Stimulated activated naive CD4-positive, alpha-beta T cell (primary cell): ENCODE data around the gene CLIC1.
A peak's percentile ranks its signal among the peaks of the same experiment; 100 is the strongest.

Source experiments
- DNase-seq, 6 experiments: peaks; one replicate each; lab custom pipeline; 2025; lab: John Stamatoyannopoulos, UW

CLIC1 gene

GRCh38 chr6:31701666-31702404 lies 34.5 kb downstream of the CLIC1 start:
- no peak for DNase-seq

DNA sequence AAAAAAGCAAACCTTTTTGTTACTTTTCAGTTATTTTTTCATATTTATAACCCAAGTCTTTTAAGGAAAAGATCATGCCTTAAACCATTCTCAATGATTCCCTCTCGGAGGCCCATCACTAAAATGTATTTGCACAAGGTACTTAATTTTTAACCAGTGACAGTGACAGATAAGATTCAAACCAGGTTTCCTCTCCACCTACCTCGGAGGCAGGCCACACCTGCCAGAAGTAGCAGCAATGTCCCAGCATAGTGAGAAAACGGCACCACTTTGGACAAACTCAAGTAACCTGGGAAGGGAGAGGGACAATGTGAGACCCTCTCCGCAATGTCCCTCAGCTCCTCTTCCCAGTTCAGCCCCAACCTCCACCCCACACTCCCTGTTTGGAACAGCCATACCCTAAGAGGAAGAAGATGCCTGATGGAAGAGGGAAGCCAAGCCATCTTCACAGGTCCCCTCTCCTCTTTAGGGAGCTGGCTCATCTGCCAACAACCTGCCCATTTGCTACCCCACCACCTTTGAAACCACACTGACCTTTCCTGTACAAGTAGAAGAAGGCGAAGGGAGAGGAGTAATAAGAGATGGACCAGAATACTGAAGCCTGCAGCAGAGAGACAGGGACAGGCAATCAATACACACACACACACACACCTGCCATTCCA lies 35.5 kb downstream of the CLIC1 start:
- no peak for DNase-seq

DNA sequence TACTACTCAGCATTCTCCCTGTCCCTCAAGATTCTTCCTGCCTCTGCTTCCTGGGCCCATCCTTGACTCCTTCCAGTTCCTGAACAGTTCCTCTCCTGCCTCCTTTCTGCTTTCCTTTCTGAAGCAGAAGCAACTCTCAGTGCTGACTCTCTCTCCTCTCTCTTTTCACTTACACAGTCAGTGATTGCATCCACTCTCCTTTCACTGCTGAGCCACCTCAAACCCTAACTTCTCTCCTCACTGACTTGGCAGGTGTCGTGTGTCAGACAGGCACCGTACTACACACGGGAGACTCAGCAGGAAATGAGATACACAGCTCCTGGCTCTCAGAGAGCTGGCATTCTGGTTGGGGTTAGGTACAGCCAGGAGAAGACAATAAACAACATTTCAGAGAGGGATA lies 38.8 kb downstream of the CLIC1 start:
- no peak for DNase-seq

GRCh38 chr6:31693535-31693934 lies 42.8 kb downstream of the CLIC1 start:
- no peak for DNase-seq

GRCh38 chr6:31692886-31693285 lies 43.4 kb downstream of the CLIC1 start:
- DNase-seq: no peak

GRCh38 chr6:31692353-31692752 lies 44.0 kb downstream of the CLIC1 start:
- DNase-seq: no peak

GRCh38 chr6:31691564-31692108 lies 44.7 kb downstream of the CLIC1 start:
- DNase-seq: no peak

- DNase-seq: no peak
Measured at GRCh38 chr6:31691078-31691463, 45.3 kb downstream of the CLIC1 start.

GRCh38 chr6:31690231-31691077 lies 45.9 kb downstream of the CLIC1 start:
- no peak for DNase-seq

DNA sequence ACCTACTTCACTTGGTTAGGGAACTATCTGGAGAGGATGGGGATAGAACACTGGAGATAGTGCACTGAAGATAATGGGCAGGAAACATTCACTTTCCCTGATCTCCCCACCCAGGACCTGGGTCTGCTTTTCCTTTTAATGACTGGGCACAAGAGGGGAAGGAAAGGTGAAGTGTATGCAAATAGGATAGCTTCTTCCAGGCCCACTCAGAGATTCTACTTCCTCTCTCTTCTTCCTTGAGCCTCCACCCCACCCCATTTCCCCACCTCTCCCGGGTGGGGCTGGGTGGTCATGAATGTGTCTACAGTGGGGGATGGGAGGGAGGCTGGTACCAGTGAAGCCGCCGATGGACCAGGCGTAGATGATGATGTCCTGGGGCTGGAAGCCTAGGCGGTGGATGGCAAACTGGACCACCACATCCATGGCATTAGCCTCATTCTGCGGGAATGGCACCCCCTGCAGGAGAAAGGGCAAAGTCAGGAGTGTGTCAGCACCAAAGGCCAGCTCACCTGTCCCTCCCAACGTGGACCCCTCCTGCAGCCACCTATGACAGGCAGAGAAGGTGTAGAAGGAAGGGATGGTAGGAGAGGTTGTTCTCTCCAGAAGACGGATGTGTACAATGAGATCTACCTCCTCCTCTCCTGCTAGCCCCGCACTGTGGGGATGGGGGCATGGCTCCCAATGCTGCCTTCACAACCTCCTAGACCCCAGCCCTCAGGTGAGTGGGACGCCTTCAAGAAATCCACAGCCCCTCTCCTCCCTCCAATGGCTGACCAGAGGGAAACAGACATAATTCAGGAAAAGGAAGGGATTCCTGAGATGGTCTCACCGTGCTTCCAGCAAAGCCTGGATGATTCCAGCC lies 46.9 kb downstream of the CLIC1 start:
- peak in 1 of 6 experiments; percentile 4 for DNase-seq

DNA sequence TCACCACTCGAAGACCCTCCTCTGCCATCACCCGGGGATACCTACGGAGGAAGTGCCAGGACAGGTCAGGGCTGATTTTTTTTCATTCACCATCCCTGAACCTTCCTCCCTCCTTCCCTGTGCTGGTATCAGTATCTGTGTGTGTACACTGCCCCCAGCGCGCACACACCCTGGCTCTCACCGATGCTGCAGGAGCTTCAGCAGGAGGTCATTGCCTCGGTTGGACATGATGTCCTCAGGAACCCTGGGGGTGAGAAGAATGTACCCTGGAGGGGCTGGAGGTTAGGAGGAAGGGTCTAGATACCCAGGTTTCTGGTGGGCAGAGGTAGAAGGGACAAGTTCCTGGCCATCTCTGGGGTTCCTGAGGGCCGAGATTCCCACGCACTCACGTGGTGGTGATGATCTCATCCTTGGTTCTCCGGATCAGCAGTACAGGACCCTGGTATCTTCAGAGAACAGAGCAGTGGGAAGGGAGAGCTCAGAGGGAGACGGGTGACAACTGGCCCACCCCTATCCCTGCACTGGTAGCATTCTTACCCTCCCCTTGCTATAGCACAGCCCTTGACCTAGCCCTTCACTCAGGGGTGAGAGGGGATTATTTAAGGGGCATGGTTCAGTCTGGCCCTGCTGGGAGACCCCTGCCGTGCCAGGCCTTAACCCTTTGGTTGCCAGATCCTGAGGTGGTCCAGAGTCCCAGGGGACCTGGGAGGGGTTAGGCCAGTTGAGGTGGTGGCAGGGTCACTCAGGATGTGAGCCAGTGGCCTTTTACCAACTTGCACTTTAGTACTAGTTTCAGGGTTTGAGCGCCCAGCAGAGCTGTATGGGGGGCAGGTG lies 48.3 kb downstream of the CLIC1 start:
- no peak for DNase-seq

DNA sequence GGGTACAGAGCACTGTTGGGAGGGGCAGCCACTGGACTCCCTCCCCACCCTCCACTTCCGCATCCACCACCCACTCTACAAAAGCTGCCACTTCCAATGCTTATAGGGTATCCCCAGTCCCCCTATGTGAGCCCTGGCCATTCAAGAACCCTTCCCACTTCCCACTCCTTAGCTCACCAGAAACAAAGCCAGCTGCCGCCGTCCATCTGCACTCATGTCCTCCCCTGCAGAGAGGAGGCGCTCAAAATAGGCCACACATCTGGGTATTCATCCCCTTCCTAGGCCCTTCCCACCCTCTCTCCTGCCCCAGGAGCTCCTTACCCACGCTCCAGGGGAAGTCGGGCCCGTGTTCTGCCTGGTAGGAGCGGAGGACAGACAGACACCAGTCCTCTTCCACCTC lies 49.0 kb downstream of the CLIC1 start:
- DNase-seq: no peak

GRCh38 chr6:31686483-31686882 lies 49.8 kb downstream of the CLIC1 start:
- DNase-seq: no peak

- no peak for DNase-seq
Measured at GRCh38 chr6:31683591-31683990, 52.7 kb downstream of the CLIC1 start.

DNA sequence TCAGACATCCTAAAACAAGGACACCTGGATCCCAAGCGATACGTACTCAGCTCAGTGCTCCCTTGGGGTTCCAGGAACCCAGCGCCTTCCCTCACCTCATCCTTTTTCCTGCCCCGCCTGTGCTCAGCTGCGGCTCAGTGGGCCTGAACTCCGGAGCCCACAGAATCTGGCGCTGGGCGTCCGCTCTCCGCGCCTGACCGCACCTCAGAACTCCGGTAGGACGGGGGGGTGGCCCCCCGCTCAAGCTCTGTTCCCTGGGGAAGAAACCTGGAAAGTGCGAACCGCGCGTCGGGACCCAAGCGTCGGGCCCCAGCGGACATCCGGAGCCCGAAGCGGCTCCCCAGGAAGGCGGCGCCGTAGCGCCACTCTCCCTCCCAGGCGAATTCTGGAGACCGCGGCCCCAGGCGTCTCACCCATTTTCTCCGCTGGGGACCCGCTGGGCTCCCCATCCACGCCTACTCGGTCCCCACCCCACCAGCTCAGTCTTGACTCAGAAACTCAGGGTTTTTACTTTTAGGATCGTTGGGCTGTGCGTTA lies 55.1 kb downstream of the CLIC1 start:
- peak in 5 of 6 experiments; percentile 14 to 44 (median 26) for DNase-seq
